Fibroblast of lung (primary cell): ENCODE measurements around the gene STK32B. TPM values are rescaled to one million over a fixed set of nuclear protein-coding genes. Genes with fewer than 3 reads are reported as not detected.

Source experiments
- DNase-seq, 2 donors: peaks; one replicate each; pipeline versions ENCODE4 v3.0.0 to v3.0.0-alpha.2; 2010; ENCODE audit warnings: low read depth in 2 of 2
- H2AFZ ChIP-seq: 2 replicates; pipeline ENCODE4 v1.5.1; 2012; ENCODE audit warnings: low read length, control low read depth, inconsistent platforms
- H3K27ac ChIP-seq: 2 replicates; pipeline ENCODE4 v1.5.1; 2011; ENCODE audit warnings: low read length, control low read depth; ENCODE audit not compliant: insufficient read depth
- H3K27me3 ChIP-seq: 2 replicates; pipeline ENCODE4 v1.5.1; 2011; ENCODE audit warnings: mild to moderate bottlenecking, low read length; ENCODE audit not compliant: control insufficient read depth, insufficient read depth
- H3K36me3 ChIP-seq: 2 replicates; pipeline ENCODE4 v1.5.1; 2011; ENCODE audit warnings: low read length; ENCODE audit not compliant: control insufficient read depth, insufficient read depth
- H3K4me1 ChIP-seq: 2 replicates; pipeline ENCODE4 v1.5.1; 2011; ENCODE audit warnings: low read length; ENCODE audit not compliant: control insufficient read depth, insufficient read depth; ENCODE audit errors: extremely low read depth
- H3K4me2 ChIP-seq: 2 replicates; pipeline ENCODE4 v1.5.1; 2011; ENCODE audit warnings: low read length, control low read depth; ENCODE audit not compliant: insufficient read depth; ENCODE audit errors: extremely low read depth
- H3K4me3 ChIP-seq, 4 experiments: fragments of 200-600 bp in 1 of 4; sonication (generic) in 1 of 4; replicated peaks in 1 of 4; 2 replicates each; pipeline ENCODE4 v1.5.1; 2011 to 2016; ENCODE audit warnings: low read length in 4 of 4, low read depth in 3 of 4, mild to moderate bottlenecking in 3 of 4, control low read depth in 2 of 4, inconsistent platforms in 1 of 4, mixed read lengths in 1 of 4; ENCODE audit not compliant: insufficient read depth in 1 of 4; ENCODE audit errors: control extremely low read depth in 1 of 4
- H3K79me2 ChIP-seq: 2 replicates; pipeline ENCODE4 v1.5.1; 2012; ENCODE audit warnings: mild to moderate bottlenecking, low read length, inconsistent platforms; ENCODE audit not compliant: control insufficient read depth, insufficient read depth
- H3K9ac ChIP-seq: 2 replicates; pipeline ENCODE4 v1.5.1; 2011; ENCODE audit warnings: mild to moderate bottlenecking, low read length, control low read depth; ENCODE audit not compliant: insufficient read depth
- H3K9me3 ChIP-seq: 2 replicates; pipeline ENCODE4 v1.5.1; 2012; ENCODE audit warnings: low read depth, low read length; ENCODE audit not compliant: control insufficient read depth, insufficient read depth
- H4K20me1 ChIP-seq: 2 replicates; pipeline ENCODE4 v1.5.1; 2011; ENCODE audit warnings: low read length; ENCODE audit not compliant: control insufficient read depth, insufficient read depth; ENCODE audit errors: extremely low read depth
- CTCF ChIP-seq, 2 donors: IDR thresholded peaks in 1 of 2; conservative IDR thresholded peaks in 1 of 2; 1 replicate in 1 of 2; 2 replicates in 1 of 2; pipeline ENCODE4 v1.5.1; 2011 to 2012; ENCODE audit warnings: low read length in 2 of 2, control low read depth in 1 of 2, inconsistent platforms in 1 of 2, low read depth in 1 of 2, mild to moderate bottlenecking in 1 of 2
- EZH2 ChIP-seq: IDR thresholded peaks from 2 replicates; pipeline ENCODE4 v1.5.1; 2012; ENCODE audit warnings: low read length, control low read depth, mild to moderate bottlenecking; ENCODE audit errors: missing control alignments
- polyA plus RNA-seq, 2 donors: library from polyadenylated mRNA; depleted of rRNA in 1 of 2; stranded (reverse) in 1 of 2; unstranded in 1 of 2; fragments of >200 nt; gene quantifications; 2 replicates each; pipeline ENCODE4 v1.2.1, GENCODE V29; 2011 to 2012; ENCODE audit warnings: missing spikeins in 1 of 2
- total RNA-seq: library from RNA; depleted of rRNA; stranded (reverse); fragments of >200 nt; gene quantifications from 2 replicates; pipeline ENCODE4 v1.2.1, GENCODE V29; 2014

Gene STK32B
- total and polyA plus RNA-seq, 2 donors (not counting 1 experiment from before 2014, with no cell fraction given) = 0.50 to 1.4 TPM

GRCh38 chr4:5547651-5548249 lies 496.5 kb downstream of the STK32B start:
- Histone ChIP-seq H3K9ac (no peak overlapping the region), H3K4me1 (no peaks in the 10 kb centered on the region), H3K27ac (no peak overlapping the region), H3K79me2 (no peaks in the 10 kb centered on the region), H3K4me3 (no peak overlapping the region), H3K4me2 (no peak overlapping the region), H2AFZ (no peak overlapping the region), H3K36me3 (no peaks in the 10 kb centered on the region), H4K20me1 (no peaks in the 10 kb centered on the region), H3K9me3 (no peaks in the 10 kb centered on the region), H3K27me3 (no peaks in the 10 kb centered on the region)
- TF ChIP-seq CTCF (conservative IDR thresholded peaks at IDR 0.05 in 1 of 2, IDR thresholded peaks at IDR 0.05 in 1 of 2; ENCODE audit: low read depth in 1 of 2, low read length in 2 of 2) (no peak), EZH2 (no peak)
- DNase-seq = no peak

Other genes starting within 250 kb of the STK32B start
- gene MSX1, start 191.8 kb upstream of the STK32B start, total RNA-seq = 1.3 and 2.1 TPM in 2 replicates
- 2.1 and 5.1 TPM in 2 replicates for gene MSX1, start 191.8 kb upstream of the STK32B start, polyA plus RNA-seq
- 0.17 TPM in 1 of 2 replicates, not detected in the other for gene CYTL1, start 32.0 kb upstream of the STK32B start, total RNA-seq
- gene CYTL1, start 32.0 kb upstream of the STK32B start, polyA plus RNA-seq = 6.9 TPM in 1 of 2 replicates, not detected in the other